ENCODE data around the gene GNG7.
A peak's percentile ranks its signal among the peaks of the same experiment; 100 is the strongest.
"Not testable (repeated sequence)": the region's sequence is repeated elsewhere in the genome, so short reads cannot be mapped to it uniquely, and the experiment has no call there.

The GNG7 gene

GRCh38 chr19:2529473-2529918 is 173.0 kb downstream of the GNG7 start:
- DNase-seq: no peak

DNA sequence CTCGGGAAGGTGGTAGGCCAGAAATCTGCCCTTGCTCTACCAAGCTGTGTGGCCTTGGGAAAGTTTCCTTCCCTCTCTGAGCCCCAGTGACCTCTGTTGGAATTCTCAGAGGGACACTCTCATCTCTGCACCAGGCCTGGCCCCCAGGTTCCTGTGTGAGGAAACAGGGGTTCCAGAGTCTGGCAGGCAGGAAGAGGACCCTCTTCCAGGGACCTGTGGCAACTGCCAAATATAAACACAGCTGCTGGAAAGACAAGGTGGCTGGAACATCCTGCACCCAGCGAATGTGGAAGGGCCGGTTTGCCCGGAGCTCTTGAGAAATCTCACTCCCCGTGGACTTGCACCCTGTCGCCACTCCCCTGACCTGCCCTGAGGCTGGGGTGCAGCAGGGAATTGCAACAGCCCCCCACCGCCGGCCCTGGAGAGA is 173.8 kb downstream of the GNG7 start:
- DNase-seq: no peak

GRCh38 chr19:2527686-2528085 is 174.8 kb downstream of the GNG7 start:
- no peak for DNase-seq

DNA sequence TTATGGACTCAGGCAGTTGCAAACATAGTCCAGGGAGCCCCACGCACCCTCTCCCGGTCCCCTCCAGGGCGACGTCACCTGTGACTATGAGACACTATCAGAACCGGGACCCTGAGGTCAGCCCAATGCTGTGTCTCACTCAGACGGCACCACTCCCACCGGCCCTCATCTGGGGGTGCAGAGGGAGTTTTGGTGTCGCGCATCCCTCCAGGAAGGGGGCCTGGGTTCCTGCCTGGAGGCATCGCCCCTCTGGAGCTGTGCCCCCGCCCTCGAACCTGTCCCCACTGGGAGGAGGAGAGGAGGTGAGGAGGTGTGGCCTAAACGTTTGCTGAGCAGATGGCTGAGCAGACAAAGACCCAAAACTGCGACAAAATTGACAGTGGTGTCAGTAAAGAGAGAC is 175.3 kb downstream of the GNG7 start:
- DNase-seq: no peak

DNA sequence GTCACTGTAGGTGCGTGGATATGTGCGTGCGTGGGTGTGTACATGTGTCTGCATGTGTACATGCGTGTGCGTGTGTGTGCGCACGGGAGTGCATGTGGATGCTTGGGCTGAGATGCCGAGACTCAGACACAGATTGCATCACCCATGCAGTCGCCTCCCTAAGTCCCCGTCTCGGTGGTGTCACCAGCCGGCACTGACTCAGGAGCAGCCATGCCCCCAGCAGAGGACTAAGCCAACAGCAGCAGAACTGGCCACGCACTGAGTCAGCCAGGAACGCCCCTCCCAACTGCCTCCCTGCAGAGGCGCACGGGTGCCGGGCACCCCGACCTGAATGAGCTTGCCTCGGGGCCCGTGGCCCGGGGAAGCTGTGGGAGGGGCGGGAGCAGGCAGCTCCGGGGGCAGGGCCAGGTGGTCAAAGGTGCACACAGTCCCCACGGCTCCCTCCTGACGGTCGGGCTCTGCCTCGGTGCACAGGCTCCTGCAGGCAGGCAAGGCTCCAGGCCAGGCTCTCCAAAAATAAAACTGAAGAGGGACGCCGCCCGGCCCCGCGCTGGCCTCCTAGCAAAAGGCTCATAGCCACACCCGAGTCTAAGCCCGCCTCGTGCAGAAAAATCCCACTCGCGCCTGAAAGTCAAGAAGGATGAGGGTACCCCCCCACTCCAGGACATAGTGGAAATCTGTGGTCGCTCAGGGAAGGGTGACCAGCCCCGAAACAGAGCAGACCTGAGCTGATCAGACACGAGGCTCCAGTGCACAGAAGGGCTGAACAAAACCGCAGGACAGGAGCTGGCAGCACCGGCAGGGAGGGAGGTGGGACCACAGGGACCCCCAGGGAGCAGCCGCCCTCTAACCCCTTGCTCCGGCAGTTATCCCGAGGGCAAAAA is 177.4 kb downstream of the GNG7 start:
- DNase-seq: no peak

- no peak for DNase-seq
These were observed 178.1 kb downstream of the GNG7 start for GRCh38 chr19:2524361-2524839.

- no peak for DNase-seq
These were observed 178.7 kb downstream of the GNG7 start for GRCh38 chr19:2523630-2524311.

DNA sequence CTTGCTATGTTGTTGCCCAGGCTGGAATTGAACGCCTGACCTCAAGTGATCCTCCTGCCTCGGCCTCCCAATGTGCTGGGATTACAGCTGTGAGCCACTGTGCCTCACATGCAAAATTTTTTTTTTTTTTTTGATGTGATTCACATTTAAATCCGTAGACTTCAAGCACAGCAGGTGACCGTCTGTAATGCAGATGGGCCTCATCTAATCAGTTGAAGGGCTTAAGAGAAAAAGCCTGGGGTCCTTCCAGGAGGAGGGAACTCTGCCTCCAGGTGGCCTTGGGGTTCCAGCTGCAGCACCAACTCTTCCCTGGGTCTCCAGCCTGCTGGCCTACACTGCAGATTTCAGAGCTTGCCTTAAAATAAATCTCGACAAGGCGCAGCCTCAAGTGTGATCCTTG is 183.0 kb downstream of the GNG7 start:
- no peak for DNase-seq

GRCh38 chr19:2518856-2519255 is 183.6 kb downstream of the GNG7 start:
- DNase-seq: not testable (repeated sequence)

GRCh38 chr19:2517881-2518601 is 184.5 kb downstream of the GNG7 start:
- no peak for DNase-seq

DNA sequence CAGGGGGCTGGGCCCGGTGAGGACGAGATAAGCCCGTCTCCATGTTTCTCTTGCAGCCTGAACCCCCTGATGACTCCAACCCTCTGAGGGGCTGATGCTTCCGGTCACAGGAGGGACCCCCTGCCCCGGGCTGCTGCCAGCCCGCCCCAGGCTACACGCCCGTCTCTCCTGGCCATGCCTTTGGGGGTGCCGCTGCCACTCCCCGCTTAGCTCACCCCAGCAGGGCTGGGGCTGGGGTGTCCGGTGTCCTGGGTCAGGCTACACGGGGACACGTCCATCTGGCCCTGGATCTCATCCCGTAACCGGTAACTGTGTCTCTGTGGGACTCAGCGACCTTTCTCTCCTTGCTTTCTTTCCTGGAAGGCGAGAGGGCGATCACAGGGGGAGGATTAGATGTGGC is 185.8 kb downstream of the GNG7 start:
- DNase-seq: no peak

DNA sequence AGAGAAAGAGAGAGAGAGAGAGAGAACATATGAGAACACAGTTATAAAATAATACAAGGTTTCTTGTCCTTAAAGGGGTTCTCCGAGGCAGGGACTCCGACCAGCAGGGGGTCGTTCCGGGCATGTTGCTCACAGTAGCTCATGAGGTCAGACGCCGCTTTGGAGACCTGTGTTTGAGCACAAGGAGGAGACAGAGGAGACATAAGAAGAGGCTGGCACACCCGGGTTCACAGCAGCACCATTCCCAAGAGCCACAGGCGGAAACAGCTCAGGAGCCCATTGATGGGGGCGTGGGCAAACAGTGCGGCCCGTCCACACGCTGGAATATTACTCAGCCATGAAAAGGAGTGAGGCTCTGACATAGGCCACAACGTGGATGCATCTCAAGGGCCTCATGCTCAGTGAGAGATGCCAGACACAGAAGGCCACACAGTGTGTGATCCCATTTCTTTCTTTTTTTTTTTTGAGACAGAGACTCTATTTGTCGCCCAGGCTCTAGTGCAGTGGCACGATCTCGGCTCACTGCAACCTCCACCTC is 187.4 kb downstream of the GNG7 start:
- DNase-seq: no peak

GRCh38 chr19:2512523-2513431 is 189.7 kb downstream of the GNG7 start:
- DNase-seq: no peak

DNA sequence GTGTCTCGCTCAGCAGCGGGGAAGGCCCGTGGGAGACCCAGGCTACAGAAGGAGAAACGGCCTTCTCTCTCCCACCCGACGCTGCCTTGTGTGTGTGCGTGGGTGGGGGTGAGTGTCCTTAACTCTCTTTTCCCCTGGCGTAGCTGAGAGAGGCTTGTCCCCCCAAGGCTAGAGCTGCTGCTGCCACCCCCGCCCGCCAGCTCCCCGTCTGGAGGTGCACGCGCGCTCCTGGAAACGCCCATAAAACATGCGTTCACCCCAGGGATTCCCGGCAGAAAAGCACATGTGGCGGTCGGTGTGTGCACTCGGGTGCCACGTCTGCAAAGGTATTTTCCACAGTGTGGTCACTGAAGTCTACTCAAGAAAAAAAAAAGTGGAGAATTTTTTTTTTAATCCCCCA is 190.5 kb downstream of the GNG7 start:
- DNase-seq: no peak

GRCh38 chr19:2511570-2511969 is 190.9 kb downstream of the GNG7 start:
- DNase-seq: no peak

- no peak for DNase-seq
These were observed 193.4 kb downstream of the GNG7 start for GRCh38 chr19:2509096-2509495.

DNA sequence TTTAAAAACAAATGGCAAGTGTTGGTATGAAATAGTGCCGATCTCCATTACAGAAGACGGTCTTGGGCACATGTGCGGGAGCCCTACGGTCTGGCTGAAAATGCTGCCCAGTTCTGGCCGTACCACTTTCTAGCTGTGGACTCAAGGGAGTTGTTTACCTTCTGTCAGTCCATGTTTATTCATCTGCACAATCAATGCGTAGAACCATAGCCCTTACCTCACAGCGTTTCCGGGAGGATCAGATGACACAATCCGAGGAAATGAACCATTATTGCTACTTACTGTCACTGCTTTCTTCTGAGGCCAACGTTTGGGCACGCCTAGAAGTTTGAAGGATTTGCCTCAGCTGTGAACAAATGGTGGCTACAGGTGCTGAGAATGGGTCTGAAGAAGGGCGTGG is 195.4 kb downstream of the GNG7 start:
- peak; percentile 53 for DNase-seq

- DNase-seq: not testable (repeated sequence)
These were observed 195.8 kb downstream of the GNG7 start for GRCh38 chr19:2506656-2507055.

DNA sequence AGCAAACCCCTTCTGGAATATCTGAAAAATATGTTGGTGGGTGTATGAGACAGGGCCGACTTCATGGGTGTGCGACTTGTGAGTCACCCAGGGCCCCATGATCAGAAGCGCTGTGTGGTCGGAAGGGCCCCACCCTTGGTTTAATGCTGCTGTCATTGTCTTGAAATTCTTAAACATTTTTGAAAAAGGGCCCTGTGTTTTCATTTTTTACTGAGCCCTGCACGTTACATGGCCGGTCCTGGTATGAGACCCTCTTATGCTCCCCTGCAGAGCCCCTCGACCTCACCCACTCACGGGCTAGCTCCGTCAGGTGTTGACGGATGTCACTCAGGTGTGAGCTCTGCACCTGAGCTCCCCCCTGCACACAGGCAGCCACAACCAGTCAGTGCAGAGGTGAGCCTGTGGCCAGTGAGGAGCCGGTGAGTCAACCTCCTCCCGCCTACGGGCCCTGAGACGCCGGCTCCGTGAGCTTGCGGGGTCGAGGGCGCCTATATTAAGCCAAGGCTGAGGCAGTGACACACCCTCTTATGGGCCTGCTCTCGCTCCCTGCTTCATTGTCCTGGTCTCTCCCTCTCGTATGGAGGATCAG is 198.9 kb downstream of the GNG7 start:
- peak; percentile 89 for DNase-seq

GRCh38 chr19:2500841-2501261 is 201.6 kb downstream of the GNG7 start:
- DNase-seq: no peak

DNA sequence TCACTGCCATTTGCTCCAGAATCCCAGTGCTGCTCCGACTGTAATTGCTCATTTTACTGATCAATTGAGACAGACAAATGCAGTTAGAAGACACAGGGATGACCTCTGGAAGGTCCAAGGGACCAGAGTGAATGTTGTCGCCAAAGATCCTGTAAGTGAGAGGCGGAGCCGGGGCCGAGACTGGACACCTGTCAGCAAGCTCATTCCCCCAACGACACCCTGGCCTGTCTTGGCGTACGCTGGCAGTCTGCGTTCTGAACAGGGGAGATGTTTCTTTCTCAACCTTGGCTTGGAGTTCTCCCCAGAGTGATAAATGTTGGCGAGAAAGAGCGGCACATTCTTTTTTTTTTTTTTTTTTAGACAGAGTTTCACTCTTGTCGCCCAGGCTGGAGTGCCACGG is 202.3 kb downstream of the GNG7 start:
- DNase-seq: no peak

DNA sequence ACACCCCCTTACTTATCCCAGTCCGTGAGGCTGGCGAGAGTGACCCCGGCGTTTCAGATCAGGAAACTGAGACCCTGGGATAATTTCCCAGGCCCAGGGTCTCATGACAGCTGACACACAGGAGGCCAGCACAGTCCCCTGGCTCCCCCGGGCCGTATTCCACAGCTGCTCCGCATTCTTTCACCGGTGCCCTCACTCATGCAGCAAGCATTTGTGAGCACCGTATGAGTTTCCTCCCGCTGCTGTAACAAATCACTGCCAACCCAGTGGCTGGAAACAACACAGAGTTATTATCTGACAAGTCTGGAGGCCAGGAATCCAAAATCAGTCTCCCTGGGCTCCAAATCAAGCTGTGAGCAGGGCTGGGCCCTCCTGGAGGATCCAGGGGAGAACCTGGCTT is 205.3 kb downstream of the GNG7 start:
- no peak for DNase-seq

All from CD4-positive, alpha-beta T cell treated with Interleukin-4 for 4 hours (primary cell).